ENCODE results near the gene COMT. TPM values are rescaled to one million over a fixed set of nuclear protein-coding genes. Genes with fewer than 3 reads are reported as not detected.

COMT gene
- total and polyA plus RNA-seq, 4 donors, result 75.3 to 430 (median 146) TPM

GRCh38 chr22:19931514-19931913, 10.1 kb upstream of the COMT start:
- H3K9me3 ChIP-seq (ENCODE audit: control insufficient read depth in 4 of 4, low read length in 3 of 4), result no peaks in the 10 kb centered on the region
- WGBS, result 97% methylated on average over 8 of the region's 8 CpGs
- H3K9ac ChIP-seq (ENCODE audit: low read depth in 1 of 2, low read length in 2 of 2), result no peak overlapping the region
- no peak overlapping the region for H3K4me3 ChIP-seq (ENCODE audit: low read depth in 1 of 3, low read length in 3 of 3)
- no peaks in the 10 kb centered on the region for H3K27me3 ChIP-seq (ENCODE audit: control insufficient read depth in 4 of 4, insufficient read depth in 4 of 4, low read length in 3 of 4)
- H3K27ac ChIP-seq (ENCODE audit: low read depth in 1 of 2, low read length in 2 of 2), result no peak overlapping the region
- TF ChIP-seq TAF1 (conservative IDR thresholded peaks at IDR 0.05), result no peak
- no peak for TF ChIP-seq ZBTB33 (IDR thresholded peaks at IDR 0.05)
- no peak for TF ChIP-seq GABPA (IDR thresholded peaks at IDR 0.05 in 1 of 2, conservative IDR thresholded peaks at IDR 0.05 in 1 of 2)
- no peak for TF ChIP-seq FOXA2 (IDR thresholded peaks at IDR 0.05)
- no peak for TF ChIP-seq SP1 (IDR thresholded peaks at IDR 0.05)
- no peak for TF ChIP-seq EGR1 (IDR thresholded peaks at IDR 0.05; ENCODE audit: low read depth in 2 of 2)
- TF ChIP-seq HNF4G (IDR thresholded peaks at IDR 0.05), result no peak
- no peak for TF ChIP-seq RXRA (IDR thresholded peaks at IDR 0.05)
- no peak for TF ChIP-seq ATF3 (IDR thresholded peaks at IDR 0.05)
- TF ChIP-seq CTCF (IDR thresholded peaks at IDR 0.05; ENCODE audit: low read depth, low read length, missing input control), result no peak
- no peak for TF ChIP-seq HNF4A (conservative IDR thresholded peaks at IDR 0.05)
- TF ChIP-seq MAX (IDR thresholded peaks at IDR 0.05), result no peak
- no peak for TF ChIP-seq YY1 (IDR thresholded peaks at IDR 0.05)
- no peak for TF ChIP-seq JUND (IDR thresholded peaks at IDR 0.05)
- no peak for TF ChIP-seq RAD21 (IDR thresholded peaks at IDR 0.05)
- TF ChIP-seq NR2F2 (IDR thresholded peaks at IDR 0.05), result no peak
- TF ChIP-seq FOXA1 (IDR thresholded peaks at IDR 0.05), result no peak
- peaks cover 0 to 3% (median 0%) of the 10 kb centered on the region in 4 donors for H3K36me3 ChIP-seq (ENCODE audit: control insufficient read depth in 4 of 4, insufficient read depth in 3 of 4, low read depth in 1 of 4, low read length in 3 of 4)
- DNase-seq (ENCODE audit: low spot score), result no peak
- peaks cover 0 to 1% (median 1%) of the 10 kb centered on the region in 4 donors for H3K4me1 ChIP-seq (ENCODE audit: control insufficient read depth in 4 of 4, insufficient read depth in 4 of 4, low read length in 3 of 4)

GRCh38 chr22:19932367-19933206, 9.0 kb upstream of the COMT start:
- H3K4me1 ChIP-seq (ENCODE audit: control insufficient read depth in 4 of 4, insufficient read depth in 4 of 4, low read length in 3 of 4), result peaks cover 2 to 12% (median 9%) of the 10 kb centered on the region in 4 donors
- no peaks in the 10 kb centered on the region for H3K27me3 ChIP-seq (ENCODE audit: control insufficient read depth in 4 of 4, insufficient read depth in 4 of 4, low read length in 3 of 4)
- H3K27ac ChIP-seq (ENCODE audit: low read depth in 1 of 2, low read length in 2 of 2), result no peak overlapping the region
- WGBS, result 82% methylated on average over 12 of the region's 12 CpGs
- no peaks in the 10 kb centered on the region for H3K9me3 ChIP-seq (ENCODE audit: control insufficient read depth in 4 of 4, low read length in 3 of 4)
- no peak overlapping the region for H3K4me3 ChIP-seq (ENCODE audit: low read depth in 1 of 3, low read length in 3 of 3)
- no peak overlapping the region for H3K9ac ChIP-seq (ENCODE audit: low read depth in 1 of 2, low read length in 2 of 2)
- DNase-seq (ENCODE audit: low spot score), result peak; percentile 78
- peaks cover 0 to 3% (median 0%) of the 10 kb centered on the region in 4 donors for H3K36me3 ChIP-seq (ENCODE audit: control insufficient read depth in 4 of 4, insufficient read depth in 3 of 4, low read depth in 1 of 4, low read length in 3 of 4)
- TF ChIP-seq YY1 (IDR thresholded peaks at IDR 0.05) (no peak), CTCF (IDR thresholded peaks at IDR 0.05; ENCODE audit: low read depth, low read length, missing input control) (no peak), ATF3 (IDR thresholded peaks at IDR 0.05) (no peak), NR2F2 (IDR thresholded peaks at IDR 0.05) (no peak), MAX (IDR thresholded peaks at IDR 0.05) (no peak), EGR1 (IDR thresholded peaks at IDR 0.05; ENCODE audit: low read depth in 2 of 2) (no peak), HNF4A (conservative IDR thresholded peaks at IDR 0.05) (no peak), RAD21 (IDR thresholded peaks at IDR 0.05) (no peak), JUND (IDR thresholded peaks at IDR 0.05) (no peak), SP1 (IDR thresholded peaks at IDR 0.05) (no peak), FOXA1 (IDR thresholded peaks at IDR 0.05) (no peak), HNF4G (IDR thresholded peaks at IDR 0.05) (no peak), TAF1 (conservative IDR thresholded peaks at IDR 0.05) (no peak), GABPA (IDR thresholded peaks at IDR 0.05 in 1 of 2, conservative IDR thresholded peaks at IDR 0.05 in 1 of 2) (no peak), FOXA2 (IDR thresholded peaks at IDR 0.05) (no peak), ZBTB33 (IDR thresholded peaks at IDR 0.05) (no peak), RXRA (IDR thresholded peaks at IDR 0.05) (no peak)

All from liver (tissue), 9 donors.